PC-3 (cell line): ENCODE data around the gene SDSL. TPM values are rescaled to one million over a fixed set of nuclear protein-coding genes. Genes with fewer than 3 reads are reported as not detected.

ENCODE experiments used
- ATAC-seq: fragments of 200-7000 bp; cut with Tn5 transposase; 2 replicates; pipeline ENCODE4 v1.9.1; 2020; ENCODE audit warnings: mild to moderate bottlenecking, moderate library complexity
- BruUV-seq: library from RNA; stranded (reverse); fragments of 400-500 nt; replicated peaks from 2 replicates; lab custom pipeline; 2021; lab: Mats Ljungman, UMichigan
- CTCF ChIA-PET: fragments of 300-600 bp; sonication (Branson Sonifier 250); formaldehyde crosslinking; loops from one replicate; lab custom pipeline; 2022; ENCODE audit warnings: antibody characterized with exemption; lab: Charles Lee
- POLR2A ChIA-PET: fragments of 300-600 bp; sonication (Branson Sonifier 250); formaldehyde crosslinking; loops from one replicate; lab custom pipeline; 2022; ENCODE audit warnings: antibody characterized with exemption; ENCODE audit not compliant: unreplicated experiment; lab: Charles Lee
- DNase-seq: peaks from one replicate; pipeline ENCODE4 v3.0.0-alpha.2; 2015
- H2AFZ ChIP-seq: fragments of 300-600 bp; sonication (generic); 2 replicates; pipeline ENCODE4 v1.6.0; 2016; ENCODE audit warnings: antibody characterized with exemption, low read length
- H3F3A ChIP-seq: fragments of 300-600 bp; sonication (generic); one replicate; pipeline ENCODE4 v1.6.0; 2017; ENCODE audit warnings: antibody characterized with exemption, low read length, control low read depth, mild to moderate bottlenecking; ENCODE audit not compliant: unreplicated experiment
- H3K27ac ChIP-seq: fragments of 300-600 bp; sonication (generic); 2 replicates; pipeline ENCODE4 v1.5.1; 2016; ENCODE audit warnings: mild to moderate bottlenecking, low read length
- H3K27me3 ChIP-seq: fragments of 300-600 bp; sonication (generic); 2 replicates; pipeline ENCODE4 v1.6.1; 2016; ENCODE audit warnings: low read length, mixed read lengths
- H3K36me3 ChIP-seq: fragments of 300-600 bp; sonication (generic); 2 replicates; pipeline ENCODE4 v1.6.1; 2016; ENCODE audit warnings: low read depth, mixed run types, low read length, mixed read lengths
- H3K4me1 ChIP-seq: fragments of 300-600 bp; sonication (generic); 2 replicates; pipeline ENCODE4 v1.5.1; 2016; ENCODE audit warnings: low read length; ENCODE audit not compliant: insufficient read depth
- H3K4me2 ChIP-seq: fragments of 300-600 bp; sonication (generic); 2 replicates; pipeline ENCODE4 v1.6.0; 2016; ENCODE audit warnings: low read length
- H3K4me3 ChIP-seq: fragments of 300-600 bp; sonication (generic); 2 replicates; pipeline ENCODE4 v1.5.1; 2016; ENCODE audit warnings: mild to moderate bottlenecking, low read length, mixed read lengths
- H3K79me2 ChIP-seq: fragments of 300-600 bp; sonication (generic); 2 replicates; pipeline ENCODE4 v1.6.1; 2017; ENCODE audit warnings: low read length, mixed read lengths
- H3K9ac ChIP-seq: fragments of 300-600 bp; sonication (generic); 2 replicates; pipeline ENCODE4 v1.6.0; 2016; ENCODE audit warnings: mild to moderate bottlenecking, low read length
- H3K9me2 ChIP-seq: fragments of 300-600 bp; sonication (generic); replicated peaks from 2 replicates; pipeline ENCODE4 v1.6.1; 2016; ENCODE audit warnings: mixed run types, low read length, mixed read lengths
- H3K9me3 ChIP-seq: fragments of 300-600 bp; sonication (generic); 2 replicates; pipeline ENCODE4 v1.6.1; 2016; ENCODE audit warnings: low read length, mixed read lengths
- H4K20me1 ChIP-seq: fragments of 300-600 bp; sonication (generic); 2 replicates; pipeline ENCODE4 v1.6.1; 2016; ENCODE audit warnings: low read length, mixed read lengths
- CTCF ChIP-seq: fragments of 300-600 bp; sonication (generic); conservative IDR thresholded peaks from 2 replicates; pipeline ENCODE4 v1.5.1; 2017; ENCODE audit warnings: antibody characterized with exemption, low read depth, mild to moderate bottlenecking, low read length
- EZH2 ChIP-seq: fragments of 300-600 bp; sonication (generic); IDR thresholded peaks from one replicate; pipeline ENCODE4 v1.6.1; 2017; ENCODE audit warnings: antibody characterized with exemption, mild to moderate bottlenecking, low read length; ENCODE audit not compliant: unreplicated experiment
- EZH2phosphoT487 ChIP-seq: fragments of 300-600 bp; sonication (generic); IDR thresholded peaks from 2 replicates; pipeline ENCODE4 v1.6.1; 2018; ENCODE audit warnings: mild to moderate bottlenecking, antibody characterized with exemption, low read length, borderline replicate concordance
- intact Hi-C: fragments of 100-400 bp; cut with micrococcal nuclease; formaldehyde crosslinking; loops from 2 replicates; pipeline ENCODE4 v1.9.0; 2023
- total RNA-seq: library from RNA; depleted of rRNA; stranded (reverse); fragments of >200 nt; gene quantifications from 2 replicates; pipeline ENCODE4 v1.2.3, GENCODE V29; 2014

Gene SDSL
- total RNA-seq, 1 experiment from 2014 or later = 14.0 TPM

- no peak overlapping the region for H3K27ac ChIP-seq
- H3K4me2 ChIP-seq = no peak overlapping the region
- no peaks in the 10 kb centered on the region for H4K20me1 ChIP-seq
- H3K36me3 ChIP-seq = peaks cover 29% of the 10 kb centered on the region
- ATAC-seq (no peak), DNase-seq (no peak)
- H3K79me2 ChIP-seq = no peaks in the 10 kb centered on the region
- no peak overlapping the region for H2AFZ ChIP-seq
- H3K9me2 ChIP-seq = no peaks in the 10 kb centered on the region
- no TSS peak for BruUV-seq
- H3K4me1 ChIP-seq = no peaks in the 10 kb centered on the region
- POLR2A ChIA-PET = no interaction called here
- CTCF ChIA-PET = no interaction called here
- no peak overlapping the region for H3K9ac ChIP-seq
- H3K27me3 ChIP-seq = no peaks in the 10 kb centered on the region
- no peak overlapping the region for H3K4me3 ChIP-seq
- intact Hi-C loops = no loop called here
- TF ChIP-seq CTCF = no peak
- no peak for TF ChIP-seq EZH2phosphoT487
- TF ChIP-seq EZH2 = no peak
- no peaks in the 10 kb centered on the region for H3F3A ChIP-seq
- no peaks in the 10 kb centered on the region for H3K9me3 ChIP-seq
Measured at GRCh38 chr12:113388351-113388750, 33.8 kb upstream of the SDSL start.

- ATAC-seq = no peak
Measured at GRCh38 chr12:113390064-113391043, 31.8 kb upstream of the SDSL start.

More at GRCh38 chr12:113390064-113391043, 31.8 kb upstream of the SDSL start:
- no peak overlapping the region for H3K27ac ChIP-seq
- H3K4me2 ChIP-seq = no peak overlapping the region
- TF ChIP-seq EZH2 (no peak), EZH2phosphoT487 (no peak), CTCF (no peak)
- intact Hi-C loops = no loop called here
- no peak overlapping the region for H3K9ac ChIP-seq
- H2AFZ ChIP-seq = no peak overlapping the region
- no peaks in the 10 kb centered on the region for H3K9me2 ChIP-seq
- H4K20me1 ChIP-seq = no peaks in the 10 kb centered on the region
- DNase-seq = no peak
- no peak overlapping the region for H3K4me3 ChIP-seq
- H3K9me3 ChIP-seq = no peaks in the 10 kb centered on the region
- CTCF ChIA-PET = no interaction called here
- H3K4me1 ChIP-seq = no peaks in the 10 kb centered on the region
- TSS peak; percentile 65 for BruUV-seq
- POLR2A ChIA-PET = no interaction called here
- H3K79me2 ChIP-seq = no peaks in the 10 kb centered on the region
- no peaks in the 10 kb centered on the region for H3F3A ChIP-seq
- peaks cover 24% of the 10 kb centered on the region for H3K36me3 ChIP-seq
- H3K27me3 ChIP-seq = no peaks in the 10 kb centered on the region
